A549 (cell line): ENCODE results near the gene CDH7.

Experiments
- CEBPB ChIP-seq, 2 experiments: fragments of >200 bp in 1 of 2; sonication (Bioruptor Twin) in 1 of 2; formaldehyde crosslinking in 1 of 2; IDR thresholded peaks; 2 replicates each; pipeline ENCODE4 v1.6.1; 2012 to 2016
- EP300 ChIP-seq, 2 experiments: fragments of >200 bp; sonication (Bioruptor Twin); formaldehyde crosslinking; IDR thresholded peaks; 2 replicates in 1 of 2; 3 replicates in 1 of 2; pipeline ENCODE4 v1.6.1; 2016 to 2017
- HDAC2 ChIP-seq: fragments of 200-600 bp; sonication (generic); IDR thresholded peaks from 2 replicates; pipeline ENCODE4 v1.6.1; 2016
- POLR2A ChIP-seq: IDR thresholded peaks from 2 replicates; pipeline ENCODE4 v1.6.1; 2012; ENCODE audit warnings: mild to moderate bottlenecking, low read length
- RNF2 ChIP-seq: fragments of 200-600 bp; sonication (generic); IDR thresholded peaks from 2 replicates; pipeline ENCODE4 v1.6.1; 2016; ENCODE audit warnings: low read depth, mild to moderate bottlenecking, antibody characterized with exemption, moderate library complexity, borderline replicate concordance
- SMC3 ChIP-seq: fragments of >200 bp; sonication (Bioruptor Twin); formaldehyde crosslinking; IDR thresholded peaks from 3 replicates; pipeline ENCODE4 v1.6.1; 2018; ENCODE audit warnings: inconsistent platforms
- ZC3H11A ChIP-seq: fragments of 450-650 bp; IDR thresholded peaks from 2 replicates; pipeline ENCODE4 v1.6.1; 2014; ENCODE audit warnings: antibody characterized with exemption, mild to moderate bottlenecking
- TF ChIP-seq, protein P1 (sequence below): fragments of >200 bp; sonication (Bioruptor Twin); formaldehyde crosslinking; IDR thresholded peaks from 3 replicates; pipeline ENCODE4 v1.5.1; 2016
- TF ChIP-seq, protein P2 (sequence below): fragments of 200-600 bp; sonication (generic); IDR thresholded peaks from 2 replicates; pipeline ENCODE4 v1.6.1; 2016; ENCODE audit warnings: antibody characterized with exemption, mild to moderate bottlenecking, moderate library complexity
- TF ChIP-seq, protein P3 (sequence below): fragments of >200 bp; sonication (Bioruptor Twin); formaldehyde crosslinking; IDR thresholded peaks from 3 replicates; pipeline ENCODE4 v1.6.1; 2016
- TF ChIP-seq, protein P4 (sequence below): fragments of 450-650 bp; IDR thresholded peaks from 2 replicates; pipeline ENCODE4 v1.6.1; 2014; ENCODE audit warnings: antibody characterized with exemption

DNA sequence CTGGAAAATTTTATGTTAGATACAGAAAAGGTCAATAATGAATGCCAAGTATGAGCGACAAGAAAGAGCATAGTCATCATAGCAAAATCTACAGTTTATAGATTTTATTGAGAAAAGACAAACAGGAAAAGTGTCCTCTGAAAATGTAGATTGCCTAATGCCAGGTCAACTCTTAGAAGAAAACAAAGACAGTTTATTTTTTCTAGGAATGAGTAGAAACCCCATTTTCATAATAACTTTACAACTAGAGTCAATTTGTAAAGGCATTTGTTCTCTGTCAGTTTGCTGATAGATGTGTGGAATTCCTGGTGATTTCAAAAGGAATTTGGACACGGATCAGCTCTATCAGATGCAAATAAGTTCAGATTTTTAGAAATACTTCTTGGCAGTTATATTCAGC is 16.6 kb downstream of the CDH7 start:
- TF ChIP-seq, protein P1, sequence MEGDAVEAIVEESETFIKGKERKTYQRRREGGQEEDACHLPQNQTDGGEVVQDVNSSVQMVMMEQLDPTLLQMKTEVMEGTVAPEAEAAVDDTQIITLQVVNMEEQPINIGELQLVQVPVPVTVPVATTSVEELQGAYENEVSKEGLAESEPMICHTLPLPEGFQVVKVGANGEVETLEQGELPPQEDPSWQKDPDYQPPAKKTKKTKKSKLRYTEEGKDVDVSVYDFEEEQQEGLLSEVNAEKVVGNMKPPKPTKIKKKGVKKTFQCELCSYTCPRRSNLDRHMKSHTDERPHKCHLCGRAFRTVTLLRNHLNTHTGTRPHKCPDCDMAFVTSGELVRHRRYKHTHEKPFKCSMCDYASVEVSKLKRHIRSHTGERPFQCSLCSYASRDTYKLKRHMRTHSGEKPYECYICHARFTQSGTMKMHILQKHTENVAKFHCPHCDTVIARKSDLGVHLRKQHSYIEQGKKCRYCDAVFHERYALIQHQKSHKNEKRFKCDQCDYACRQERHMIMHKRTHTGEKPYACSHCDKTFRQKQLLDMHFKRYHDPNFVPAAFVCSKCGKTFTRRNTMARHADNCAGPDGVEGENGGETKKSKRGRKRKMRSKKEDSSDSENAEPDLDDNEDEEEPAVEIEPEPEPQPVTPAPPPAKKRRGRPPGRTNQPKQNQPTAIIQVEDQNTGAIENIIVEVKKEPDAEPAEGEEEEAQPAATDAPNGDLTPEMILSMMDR = no peak
- TF ChIP-seq, protein P2, sequence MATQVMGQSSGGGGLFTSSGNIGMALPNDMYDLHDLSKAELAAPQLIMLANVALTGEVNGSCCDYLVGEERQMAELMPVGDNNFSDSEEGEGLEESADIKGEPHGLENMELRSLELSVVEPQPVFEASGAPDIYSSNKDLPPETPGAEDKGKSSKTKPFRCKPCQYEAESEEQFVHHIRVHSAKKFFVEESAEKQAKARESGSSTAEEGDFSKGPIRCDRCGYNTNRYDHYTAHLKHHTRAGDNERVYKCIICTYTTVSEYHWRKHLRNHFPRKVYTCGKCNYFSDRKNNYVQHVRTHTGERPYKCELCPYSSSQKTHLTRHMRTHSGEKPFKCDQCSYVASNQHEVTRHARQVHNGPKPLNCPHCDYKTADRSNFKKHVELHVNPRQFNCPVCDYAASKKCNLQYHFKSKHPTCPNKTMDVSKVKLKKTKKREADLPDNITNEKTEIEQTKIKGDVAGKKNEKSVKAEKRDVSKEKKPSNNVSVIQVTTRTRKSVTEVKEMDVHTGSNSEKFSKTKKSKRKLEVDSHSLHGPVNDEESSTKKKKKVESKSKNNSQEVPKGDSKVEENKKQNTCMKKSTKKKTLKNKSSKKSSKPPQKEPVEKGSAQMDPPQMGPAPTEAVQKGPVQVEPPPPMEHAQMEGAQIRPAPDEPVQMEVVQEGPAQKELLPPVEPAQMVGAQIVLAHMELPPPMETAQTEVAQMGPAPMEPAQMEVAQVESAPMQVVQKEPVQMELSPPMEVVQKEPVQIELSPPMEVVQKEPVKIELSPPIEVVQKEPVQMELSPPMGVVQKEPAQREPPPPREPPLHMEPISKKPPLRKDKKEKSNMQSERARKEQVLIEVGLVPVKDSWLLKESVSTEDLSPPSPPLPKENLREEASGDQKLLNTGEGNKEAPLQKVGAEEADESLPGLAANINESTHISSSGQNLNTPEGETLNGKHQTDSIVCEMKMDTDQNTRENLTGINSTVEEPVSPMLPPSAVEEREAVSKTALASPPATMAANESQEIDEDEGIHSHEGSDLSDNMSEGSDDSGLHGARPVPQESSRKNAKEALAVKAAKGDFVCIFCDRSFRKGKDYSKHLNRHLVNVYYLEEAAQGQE = no peak
- TF ChIP-seq EP300 (IDR thresholded peaks at IDR 0.05) = no peak
- TF ChIP-seq POLR2A = no peak
- TF ChIP-seq, protein P3, sequence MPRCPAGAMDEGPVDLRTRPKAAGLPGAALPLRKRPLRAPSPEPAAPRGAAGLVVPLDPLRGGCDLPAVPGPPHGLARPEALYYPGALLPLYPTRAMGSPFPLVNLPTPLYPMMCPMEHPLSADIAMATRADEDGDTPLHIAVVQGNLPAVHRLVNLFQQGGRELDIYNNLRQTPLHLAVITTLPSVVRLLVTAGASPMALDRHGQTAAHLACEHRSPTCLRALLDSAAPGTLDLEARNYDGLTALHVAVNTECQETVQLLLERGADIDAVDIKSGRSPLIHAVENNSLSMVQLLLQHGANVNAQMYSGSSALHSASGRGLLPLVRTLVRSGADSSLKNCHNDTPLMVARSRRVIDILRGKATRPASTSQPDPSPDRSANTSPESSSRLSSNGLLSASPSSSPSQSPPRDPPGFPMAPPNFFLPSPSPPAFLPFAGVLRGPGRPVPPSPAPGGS = no peak
- no peak for TF ChIP-seq ZC3H11A
- TF ChIP-seq SMC3 = no peak
- TF ChIP-seq, protein P4, sequence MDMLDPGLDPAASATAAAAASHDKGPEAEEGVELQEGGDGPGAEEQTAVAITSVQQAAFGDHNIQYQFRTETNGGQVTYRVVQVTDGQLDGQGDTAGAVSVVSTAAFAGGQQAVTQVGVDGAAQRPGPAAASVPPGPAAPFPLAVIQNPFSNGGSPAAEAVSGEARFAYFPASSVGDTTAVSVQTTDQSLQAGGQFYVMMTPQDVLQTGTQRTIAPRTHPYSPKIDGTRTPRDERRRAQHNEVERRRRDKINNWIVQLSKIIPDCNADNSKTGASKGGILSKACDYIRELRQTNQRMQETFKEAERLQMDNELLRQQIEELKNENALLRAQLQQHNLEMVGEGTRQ = no peak
- no peak for TF ChIP-seq RNF2
- TF ChIP-seq HDAC2 = no peak
- TF ChIP-seq CEBPB (IDR thresholded peaks at IDR 0.05) = peak in 1 of 2 experiments; percentile 15; a peak in 1 of 4 replicates
